Measurements from ENCODE around the gene LZTS2. TPM values are rescaled to one million over a fixed set of nuclear protein-coding genes. Genes with fewer than 3 reads are reported as not detected.

The LZTS2 gene
- total and polyA plus RNA-seq, 9 donors = 9.4 to 121 (median 77.4) TPM

DNA sequence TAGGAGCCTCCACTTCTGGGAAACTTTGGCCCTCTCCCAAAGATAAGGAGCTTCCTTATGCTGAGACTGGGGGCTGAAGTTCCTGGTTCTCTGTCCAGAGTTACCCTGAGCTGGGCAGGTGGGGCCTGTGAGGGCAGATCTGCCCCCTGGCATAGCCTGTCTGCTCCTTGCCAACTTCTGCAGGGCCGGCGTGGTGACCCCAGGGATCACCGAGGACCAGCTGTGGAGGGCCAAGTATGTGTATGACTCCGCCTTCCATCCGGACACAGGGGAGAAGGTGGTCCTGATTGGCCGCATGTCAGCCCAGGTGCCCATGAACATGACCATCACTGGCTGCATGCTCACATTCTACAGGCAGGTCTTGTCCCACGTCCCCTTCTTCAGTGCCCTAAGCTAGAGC is 35.7 kb downstream of the LZTS2 start:
- 83 to 99% (median 87%) methylated on average over 6 to 7 of the region's 7 CpGs for WGBS, 3 donors
- no peak for TF ChIP-seq POLR2A (IDR thresholded peaks at IDR 0.05)
- TF ChIP-seq, protein P1, sequence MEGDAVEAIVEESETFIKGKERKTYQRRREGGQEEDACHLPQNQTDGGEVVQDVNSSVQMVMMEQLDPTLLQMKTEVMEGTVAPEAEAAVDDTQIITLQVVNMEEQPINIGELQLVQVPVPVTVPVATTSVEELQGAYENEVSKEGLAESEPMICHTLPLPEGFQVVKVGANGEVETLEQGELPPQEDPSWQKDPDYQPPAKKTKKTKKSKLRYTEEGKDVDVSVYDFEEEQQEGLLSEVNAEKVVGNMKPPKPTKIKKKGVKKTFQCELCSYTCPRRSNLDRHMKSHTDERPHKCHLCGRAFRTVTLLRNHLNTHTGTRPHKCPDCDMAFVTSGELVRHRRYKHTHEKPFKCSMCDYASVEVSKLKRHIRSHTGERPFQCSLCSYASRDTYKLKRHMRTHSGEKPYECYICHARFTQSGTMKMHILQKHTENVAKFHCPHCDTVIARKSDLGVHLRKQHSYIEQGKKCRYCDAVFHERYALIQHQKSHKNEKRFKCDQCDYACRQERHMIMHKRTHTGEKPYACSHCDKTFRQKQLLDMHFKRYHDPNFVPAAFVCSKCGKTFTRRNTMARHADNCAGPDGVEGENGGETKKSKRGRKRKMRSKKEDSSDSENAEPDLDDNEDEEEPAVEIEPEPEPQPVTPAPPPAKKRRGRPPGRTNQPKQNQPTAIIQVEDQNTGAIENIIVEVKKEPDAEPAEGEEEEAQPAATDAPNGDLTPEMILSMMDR (IDR thresholded peaks at IDR 0.05) = no peak
- no peak for TF ChIP-seq EP300 (IDR thresholded peaks at IDR 0.05)
- Histone ChIP-seq H3K27me3 (no peaks in the 10 kb centered on the region), H3K4me1 (ENCODE audit: insufficient read depth) (no peaks in the 10 kb centered on the region), H3K36me3 (no peaks in the 10 kb centered on the region), H3K4me3 (no peak overlapping the region), H3K9me3 (no peaks in the 10 kb centered on the region), H3K27ac (no peak overlapping the region)
- no peak for DNase-seq
- intact Hi-C loops (cut with DNase I) = no loop called here

DNA sequence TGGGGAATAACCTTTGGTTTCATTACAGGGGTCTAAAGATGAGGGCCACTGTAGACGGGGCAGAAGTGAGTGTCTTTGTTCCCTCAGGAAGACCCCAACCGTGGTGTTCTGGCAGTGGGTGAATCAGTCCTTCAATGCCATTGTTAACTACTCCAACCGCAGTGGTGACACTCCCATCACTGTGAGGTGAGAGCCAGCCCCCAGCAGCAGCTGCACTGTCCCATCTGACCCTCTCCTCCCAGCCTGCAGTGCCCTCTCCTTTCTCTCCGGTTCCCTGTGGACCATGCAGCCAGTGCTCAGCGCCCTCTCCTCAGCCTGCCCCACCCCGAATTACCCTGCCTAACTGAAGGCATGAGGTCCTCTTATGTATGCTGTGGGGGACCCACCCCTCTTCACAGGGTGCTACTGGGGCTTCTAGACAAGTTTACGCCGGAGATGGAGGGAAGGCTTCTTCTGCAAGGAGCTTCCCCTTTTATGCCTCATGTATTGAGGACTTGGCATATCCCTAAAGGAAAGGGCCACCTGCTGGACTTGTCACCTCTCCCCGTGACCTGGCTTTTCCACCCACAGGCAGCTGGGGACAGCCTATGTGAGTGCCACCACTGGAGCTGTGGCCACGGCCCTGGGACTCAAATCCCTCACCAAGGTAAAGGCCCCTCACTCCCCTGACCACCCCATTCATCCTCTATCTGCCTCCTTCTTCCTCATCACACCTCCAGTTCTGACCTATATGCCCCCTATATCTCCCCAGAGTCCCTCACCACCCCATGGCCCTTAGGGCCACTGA is 36.5 kb downstream of the LZTS2 start:
- H3K36me3 ChIP-seq = no peaks in the 10 kb centered on the region
- H3K9me3 ChIP-seq = no peaks in the 10 kb centered on the region
- no peaks in the 10 kb centered on the region for H3K27me3 ChIP-seq
- DNase-seq = no peak
- TF ChIP-seq, protein P1 (IDR thresholded peaks at IDR 0.05) = no peak
- TF ChIP-seq EP300 (IDR thresholded peaks at IDR 0.05) (no peak), POLR2A (IDR thresholded peaks at IDR 0.05) (no peak)
- intact Hi-C loops (cut with DNase I) = no loop called here
- no peaks in the 10 kb centered on the region for H3K4me1 ChIP-seq (ENCODE audit: insufficient read depth)
- 79 to 84% (median 83%) methylated on average over 10 of the region's 10 CpGs for WGBS, 3 donors
- H3K27ac ChIP-seq = no peak overlapping the region
- no peak overlapping the region for H3K4me3 ChIP-seq

DNA sequence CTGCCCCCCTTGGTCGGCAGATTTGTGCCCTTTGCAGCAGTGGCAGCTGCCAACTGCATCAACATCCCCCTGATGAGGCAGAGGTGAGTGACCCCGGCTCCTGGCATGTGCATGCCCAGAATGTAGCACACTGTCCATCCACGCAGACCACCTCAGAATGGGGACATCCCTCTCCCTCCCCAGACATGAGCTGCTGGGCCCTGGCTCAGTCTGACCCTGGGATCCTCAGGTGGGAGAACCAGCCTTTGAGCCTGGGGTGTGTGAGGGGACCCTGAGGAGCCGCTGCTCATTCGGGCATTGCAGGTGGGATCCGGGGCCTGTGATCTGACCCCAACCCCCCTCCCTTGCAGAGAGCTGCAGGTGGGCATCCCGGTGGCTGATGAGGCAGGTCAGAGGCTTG is 37.1 kb downstream of the LZTS2 start:
- H3K36me3 ChIP-seq = no peaks in the 10 kb centered on the region

DNA sequence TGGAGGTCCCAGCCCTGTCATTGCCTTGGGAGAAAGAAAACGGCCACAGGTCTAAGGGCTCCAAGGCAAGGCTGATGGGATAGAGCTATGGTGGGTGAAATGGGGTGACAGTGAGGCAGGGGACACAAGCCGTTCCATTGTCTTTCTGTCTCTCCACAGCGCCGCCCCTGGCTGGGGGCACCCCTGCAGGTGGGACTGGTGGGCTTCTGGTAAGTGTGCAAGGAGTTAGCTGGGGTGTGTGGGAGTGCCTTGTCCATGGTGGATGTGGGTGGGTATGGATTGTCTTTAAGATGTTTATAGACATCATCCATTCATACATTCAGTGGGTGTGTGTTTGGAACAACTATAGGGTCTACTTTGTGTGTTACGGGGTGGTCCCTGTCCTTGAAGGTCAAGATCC is 38.9 kb downstream of the LZTS2 start:
- intact Hi-C loops (cut with DNase I) = no loop called here
- 65 to 67% (median 66%) methylated on average over 5 of the region's 5 CpGs for WGBS, 3 donors
- DNase-seq = no peak

More for the DNA sequence above, 37.1 kb downstream of the LZTS2 start:
- H3K9me3 ChIP-seq = no peaks in the 10 kb centered on the region
- intact Hi-C loops (cut with DNase I) = no loop called here
- no peaks in the 10 kb centered on the region for H3K4me1 ChIP-seq (ENCODE audit: insufficient read depth)
- H3K27ac ChIP-seq = no peak overlapping the region
- 70 to 77% (median 74%) methylated on average over 7 of the region's 7 CpGs for WGBS, 3 donors
- DNase-seq = no peak
- H3K4me3 ChIP-seq = no peak overlapping the region
- TF ChIP-seq, protein P1 (IDR thresholded peaks at IDR 0.05) = no peak
- TF ChIP-seq POLR2A (IDR thresholded peaks at IDR 0.05) (no peak), EP300 (IDR thresholded peaks at IDR 0.05) (no peak)
- H3K27me3 ChIP-seq = no peaks in the 10 kb centered on the region

More for the DNA sequence above, 38.9 kb downstream of the LZTS2 start:
- Histone ChIP-seq H3K4me3 (no peak overlapping the region), H3K27ac (no peak overlapping the region), H3K27me3 (no peaks in the 10 kb centered on the region), H3K4me1 (ENCODE audit: insufficient read depth) (peaks cover 3% of the 10 kb centered on the region), H3K9me3 (no peaks in the 10 kb centered on the region), H3K36me3 (no peaks in the 10 kb centered on the region)
- TF ChIP-seq, protein P1 (IDR thresholded peaks at IDR 0.05) = no peak
- TF ChIP-seq POLR2A (IDR thresholded peaks at IDR 0.05) (no peak), EP300 (IDR thresholded peaks at IDR 0.05) (no peak)
